Measurements from ENCODE around the gene KLF13.

DNA sequence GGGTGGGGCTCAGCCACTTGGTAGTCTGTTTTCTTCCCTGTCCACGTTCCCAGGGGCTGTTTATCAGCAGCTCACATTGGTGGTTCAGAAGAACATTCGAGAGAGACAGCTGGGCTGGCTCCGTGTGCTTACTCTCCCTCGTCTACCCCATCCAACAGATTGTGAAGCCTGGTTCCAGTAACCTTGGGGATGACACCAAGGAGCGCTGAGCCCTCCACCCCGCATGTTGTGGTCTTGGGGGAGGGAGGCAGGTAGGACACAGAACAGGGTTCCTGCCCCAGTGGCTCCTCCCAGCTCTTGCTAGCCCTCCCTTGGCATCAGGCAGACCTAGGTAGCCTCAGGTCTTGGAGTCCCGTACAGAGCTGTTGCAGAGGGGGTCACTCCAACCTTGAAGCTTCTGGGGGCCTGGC, 33.1 kb downstream of the KLF13 start:
- TF ChIP-seq POLR2A (IDR thresholded peaks at IDR 0.05) = no peak
- TF ChIP-seq, protein P1, sequence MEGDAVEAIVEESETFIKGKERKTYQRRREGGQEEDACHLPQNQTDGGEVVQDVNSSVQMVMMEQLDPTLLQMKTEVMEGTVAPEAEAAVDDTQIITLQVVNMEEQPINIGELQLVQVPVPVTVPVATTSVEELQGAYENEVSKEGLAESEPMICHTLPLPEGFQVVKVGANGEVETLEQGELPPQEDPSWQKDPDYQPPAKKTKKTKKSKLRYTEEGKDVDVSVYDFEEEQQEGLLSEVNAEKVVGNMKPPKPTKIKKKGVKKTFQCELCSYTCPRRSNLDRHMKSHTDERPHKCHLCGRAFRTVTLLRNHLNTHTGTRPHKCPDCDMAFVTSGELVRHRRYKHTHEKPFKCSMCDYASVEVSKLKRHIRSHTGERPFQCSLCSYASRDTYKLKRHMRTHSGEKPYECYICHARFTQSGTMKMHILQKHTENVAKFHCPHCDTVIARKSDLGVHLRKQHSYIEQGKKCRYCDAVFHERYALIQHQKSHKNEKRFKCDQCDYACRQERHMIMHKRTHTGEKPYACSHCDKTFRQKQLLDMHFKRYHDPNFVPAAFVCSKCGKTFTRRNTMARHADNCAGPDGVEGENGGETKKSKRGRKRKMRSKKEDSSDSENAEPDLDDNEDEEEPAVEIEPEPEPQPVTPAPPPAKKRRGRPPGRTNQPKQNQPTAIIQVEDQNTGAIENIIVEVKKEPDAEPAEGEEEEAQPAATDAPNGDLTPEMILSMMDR (IDR thresholded peaks at IDR 0.05) = no peak
